B cell (primary cell): ENCODE data around the gene DDX50. TPM values are rescaled to one million over a fixed set of nuclear protein-coding genes. Genes with fewer than 3 reads are reported as not detected.
A peak's percentile ranks its signal among the peaks of the same experiment; 100 is the strongest.

Experiments
- ATAC-seq: fragments of 200-7000 bp; cut with Tn5 transposase; one replicate; pipeline ENCODE4 v1.10.0; 2021; ENCODE audit warnings: low read depth, mild to moderate bottlenecking, moderate number of reproducible peaks, moderate library complexity
- CTCF ChIA-PET: fragments of 350-600 bp; sonication (Branson Sonifier 250); formaldehyde crosslinking; loops from one replicate; lab custom pipeline; 2021; ENCODE audit warnings: antibody characterized with exemption, inconsistent platforms; lab: Charles Lee
- POLR2A ChIA-PET: fragments of 350-600 bp; sonication (Branson Sonifier 250); formaldehyde crosslinking; loops from one replicate; lab custom pipeline; 2021; ENCODE audit warnings: antibody characterized with exemption; lab: Charles Lee
- DNase-seq: peaks from one replicate; pipeline ENCODE4 v3.0.0; 2013
- H2AFZ ChIP-seq: 2 replicates; pipeline ENCODE4 v1.6.1; 2012; ENCODE audit warnings: mild to moderate bottlenecking, low read depth, low read length; ENCODE audit not compliant: insufficient read depth, poor library complexity, severe bottlenecking
- H3K27ac ChIP-seq, 2 donors: 1 replicate in 1 of 2; 2 replicates in 1 of 2; pipeline ENCODE4 v1.5.1; 2012 to 2013; ENCODE audit warnings: low read length in 2 of 2, mild to moderate bottlenecking in 2 of 2, moderate library complexity in 1 of 2
- H3K27me3 ChIP-seq, 4 experiments: fragments of 200-600 bp in 1 of 4; sonication (generic) in 1 of 4; replicated peaks in 1 of 4; 1 replicate in 2 of 4; 2 replicates in 2 of 4; pipeline versions ENCODE4 v1.6.1 to v1.7.0; 2013 to 2016; ENCODE audit warnings: low read length in 3 of 4, mild to moderate bottlenecking in 2 of 4, mixed read lengths in 1 of 4, moderate library complexity in 1 of 4; ENCODE audit not compliant: insufficient read depth in 4 of 4, control insufficient read depth in 3 of 4; ENCODE audit errors: control extremely low read depth in 1 of 4
- H3K36me3 ChIP-seq, 2 experiments: replicated peaks in 1 of 2; 1 replicate in 1 of 2; 2 replicates in 1 of 2; pipeline versions ENCODE4 v1.6.1 to v1.7.1; 2013; ENCODE audit warnings: low read length in 1 of 2; ENCODE audit not compliant: insufficient read depth in 2 of 2, control insufficient read depth in 1 of 2; ENCODE audit errors: control extremely low read depth in 1 of 2, extremely low read depth in 1 of 2
- H3K4me1 ChIP-seq, 2 donors: fragments of 200-600 bp in 1 of 2; sonication (generic) in 1 of 2; 1 replicate in 1 of 2; 2 replicates in 1 of 2; pipeline versions ENCODE4 v1.5.1 to v1.6.1; 2013 to 2017; ENCODE audit warnings: low read length in 2 of 2; ENCODE audit not compliant: control insufficient read depth in 2 of 2, insufficient read depth in 2 of 2
- H3K4me2 ChIP-seq: replicated peaks from 2 replicates; pipeline ENCODE3; 2012; ENCODE audit warnings: mild to moderate bottlenecking, low read depth, low read length; ENCODE audit not compliant: poor library complexity, severe bottlenecking
- H3K4me3 ChIP-seq, 5 experiments: fragments of 200-600 bp in 1 of 5; sonication (generic) in 1 of 5; 1 replicate in 3 of 5; 2 replicates in 2 of 5; pipeline versions ENCODE4 v1.5.1 to v1.7.0; 2011 to 2016; ENCODE audit warnings: low read length in 4 of 5, mild to moderate bottlenecking in 4 of 5, low read depth in 2 of 5, control low read depth in 1 of 5, moderate library complexity in 1 of 5; ENCODE audit not compliant: insufficient read depth in 1 of 5; ENCODE audit errors: control extremely low read depth in 1 of 5, extremely low read depth in 1 of 5
- H3K79me2 ChIP-seq: fragments of 200-600 bp; sonication (generic); one replicate; pipeline ENCODE4 v1.6.0; 2016; ENCODE audit warnings: low read length; ENCODE audit not compliant: control insufficient read depth, insufficient read depth
- H3K9ac ChIP-seq: fragments of 200-600 bp; sonication (generic); 2 replicates; pipeline ENCODE4 v1.6.1; 2017; ENCODE audit warnings: mild to moderate bottlenecking, low read length, moderate library complexity
- H3K9me3 ChIP-seq, 3 donors: one replicate each; pipeline versions ENCODE4 v1.6.1 to v1.7.1; 2013; ENCODE audit warnings: low read length in 2 of 3; ENCODE audit not compliant: control insufficient read depth in 2 of 3, insufficient read depth in 1 of 3; ENCODE audit errors: control extremely low read depth in 1 of 3
- H4K20me1 ChIP-seq: 2 replicates; pipeline ENCODE4 v1.6.0; 2012; ENCODE audit warnings: mild to moderate bottlenecking, low read length; ENCODE audit not compliant: insufficient read depth, control insufficient read depth, poor library complexity, severe bottlenecking
- H3K27ac Mint-ChIP-seq: one replicate; pipeline ENCODE4 v1.8.0; 2021; ENCODE audit warnings: mixed read lengths
- H3K27me3 Mint-ChIP-seq: one replicate; pipeline ENCODE4 v1.8.0; 2021; ENCODE audit warnings: mixed read lengths
- H3K4me1 Mint-ChIP-seq: one replicate; pipeline ENCODE4 v1.8.0; 2021; ENCODE audit warnings: mixed read lengths
- H3K4me3 Mint-ChIP-seq: one replicate; pipeline ENCODE4 v1.8.0; 2021; ENCODE audit warnings: mixed read lengths
- H3K9me3 Mint-ChIP-seq: one replicate; pipeline ENCODE4 v1.8.0; 2022; ENCODE audit warnings: mixed read lengths; ENCODE audit not compliant: insufficient read depth
- CTCF ChIP-seq: fragments of 200-600 bp; IDR thresholded peaks from one replicate; pipeline ENCODE4 v1.8.0; 2022; ENCODE audit warnings: antibody characterized with exemption, mild to moderate bottlenecking
- EZH2 ChIP-seq: IDR thresholded peaks from 2 replicates; pipeline ENCODE4 v1.6.1; 2012; ENCODE audit warnings: borderline replicate concordance, low read depth, mild to moderate bottlenecking, moderate library complexity, low read length; ENCODE audit not compliant: insufficient read depth, poor library complexity, severe bottlenecking
- WGBS: methylation state at CpG from one replicate; pipeline ENCODE4 v1.1.5; 2013; ENCODE audit warnings: missing lambda C conversion rate; ENCODE audit not compliant: insufficient coverage; 5-methylcytosine and 5-hydroxymethylcytosine counted together
- intact Hi-C: fragments of 100-400 bp; cut with micrococcal nuclease; formaldehyde crosslinking; loops from one replicate; pipeline ENCODE4 v1.10.0; 2022
- polyA plus RNA-seq: library from polyadenylated mRNA; depleted of rRNA; stranded (reverse); fragments of >200 nt; gene quantifications from 2 replicates; pipeline ENCODE4 v1.2.3, GENCODE V29; 2012
- total RNA-seq, 2 donors: library from RNA; stranded (reverse); fragments of 120-200 nt in 1 of 2; gene quantifications; 1 replicate in 1 of 2; 2 replicates in 1 of 2; pipeline versions ENCODE4 v1.2.3 to v1.2.4, GENCODE V29; 2013 to 2022

The DDX50 gene
- total and polyA plus RNA-seq, 2 donors (not counting 1 experiment from before 2014, with no cell fraction given): 15.6 to 39.3 TPM

GRCh38 chr10:68989317-68989990, 88.3 kb downstream of the DDX50 start:
- POLR2A ChIA-PET: interaction anchor here (1.2 to 1.3 kb wide), 2 partner anchors 9 to 33 kb away, joined by 3 to 4 read pairs; partner anchors contain the start of gene DDX21
- Histone ChIP-seq H3K4me2 (peak overlapping the region; percentile 75), H3K27ac (peak overlapping the region in 1 of 2 donors; percentile 59), H4K20me1 (peaks cover 11% of the 10 kb centered on the region), H3K4me3 (peak overlapping the region; percentile 67 to 90 (median 79)), H3K9ac (peak overlapping the region; percentile 71), H3K4me1 (peaks cover 18 to 20% of the 10 kb centered on the region in 2 donors), H3K9me3 (no peaks in the 10 kb centered on the region), H3K27me3 (no peaks in the 10 kb centered on the region), H2AFZ (peak overlapping the region; percentile 91), H3K36me3 (peaks cover 0 to 6% of the 10 kb centered on the region in 2 experiments), H3K79me2 (peaks cover 34% of the 10 kb centered on the region)
- peak overlapping the region; percentile 91 for H3K27ac Mint-ChIP-seq
- H3K27me3 Mint-ChIP-seq: no peaks in the 10 kb centered on the region
- ATAC-seq (no peak), DNase-seq (no peak)
- TF ChIP-seq EZH2: no peak
- TF ChIP-seq CTCF: no peak
- H3K4me1 Mint-ChIP-seq: peaks cover 41% of the 10 kb centered on the region
- WGBS: 30% methylated on average over 20 of the region's 22 CpGs
- H3K9me3 Mint-ChIP-seq: no peaks in the 10 kb centered on the region
- intact Hi-C loops: loop anchor here (5.0 kb wide), 1 partner anchor 418 kb away; no protein-coding TSS in a partner anchor
- peak overlapping the region; percentile 95 for H3K4me3 Mint-ChIP-seq
- CTCF ChIA-PET: interaction anchor here (0.6 to 1.9 kb wide), 4 partner anchors 11 to 105 kb away, joined by 3 to 7 read pairs (median 4); no protein-coding TSS in a partner anchor
